Hepatic stellate cell (primary cell): ENCODE measurements around the gene STAM2.
"Not testable (repeated sequence)": the region's sequence is repeated elsewhere in the genome, so short reads cannot be mapped to it uniquely, and the experiment has no call there.

Source experiments
- DNase-seq: peaks from one replicate; pipeline ENCODE4 v3.0.0; 2011; ENCODE audit warnings: low spot score

STAM2 gene

GRCh38 chr2:152172201-152172785 lies 3.3 kb downstream of the STAM2 start:
- DNase-seq, result not testable (repeated sequence)

- DNase-seq, result no peak
Observed at GRCh38 chr2:152171718-152172117, 3.8 kb downstream of the STAM2 start.

- DNase-seq, result not testable (repeated sequence)
Observed at GRCh38 chr2:152169158-152169557, 6.4 kb downstream of the STAM2 start.

DNA sequence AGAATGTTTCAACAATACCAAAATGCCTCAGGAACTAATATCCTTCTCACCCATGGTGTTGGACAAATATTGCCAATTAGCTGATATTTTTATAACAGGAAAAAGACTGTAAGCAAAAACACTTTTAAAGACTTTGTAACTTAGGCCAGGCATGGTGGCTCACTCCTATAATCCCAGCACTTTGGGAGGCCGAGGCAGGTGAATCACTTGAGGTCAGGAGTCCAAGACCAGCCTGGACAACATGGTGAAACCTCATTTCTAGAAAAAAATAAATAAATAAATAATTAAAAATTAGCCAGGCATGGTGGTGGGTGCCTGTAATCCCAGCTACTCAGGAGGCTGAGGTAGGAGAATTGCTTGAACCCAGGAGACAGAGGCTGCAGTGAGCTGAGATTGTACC lies 8.1 kb downstream of the STAM2 start:
- DNase-seq, result not testable (repeated sequence)

GRCh38 chr2:152167065-152167464 lies 8.5 kb downstream of the STAM2 start:
- no peak for DNase-seq

- DNase-seq, result peak; percentile 48
Observed at GRCh38 chr2:152166633-152167032, 8.9 kb downstream of the STAM2 start.

- no peak for DNase-seq
Observed at GRCh38 chr2:152165780-152166179, 9.8 kb downstream of the STAM2 start.

GRCh38 chr2:152165306-152165705 lies 10.3 kb downstream of the STAM2 start:
- DNase-seq, result no peak

DNA sequence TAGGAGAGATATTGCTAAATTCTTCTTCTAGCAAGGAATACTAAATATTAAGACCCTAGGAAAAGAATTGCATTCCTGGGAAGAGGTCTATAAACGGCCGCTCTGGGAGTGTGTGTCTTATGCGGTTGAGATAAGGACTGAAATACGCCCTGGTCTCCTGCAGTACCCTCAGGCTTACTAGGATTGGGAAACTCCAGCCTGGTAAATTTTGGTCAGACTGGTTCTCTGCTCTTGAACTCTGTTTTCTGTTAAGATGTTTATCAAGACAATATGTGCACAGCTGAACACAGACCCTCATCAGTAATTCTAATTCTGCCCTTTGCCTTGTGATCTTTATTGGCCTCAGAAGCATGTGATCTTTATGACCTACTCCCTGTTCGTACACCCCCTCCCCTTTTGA lies 11.9 kb downstream of the STAM2 start:
- DNase-seq, result not testable (repeated sequence)

- no peak for DNase-seq
Observed at GRCh38 chr2:152162141-152162540, 13.4 kb downstream of the STAM2 start.

GRCh38 chr2:152161598-152161997 lies 14.0 kb downstream of the STAM2 start:
- DNase-seq, result no peak

DNA sequence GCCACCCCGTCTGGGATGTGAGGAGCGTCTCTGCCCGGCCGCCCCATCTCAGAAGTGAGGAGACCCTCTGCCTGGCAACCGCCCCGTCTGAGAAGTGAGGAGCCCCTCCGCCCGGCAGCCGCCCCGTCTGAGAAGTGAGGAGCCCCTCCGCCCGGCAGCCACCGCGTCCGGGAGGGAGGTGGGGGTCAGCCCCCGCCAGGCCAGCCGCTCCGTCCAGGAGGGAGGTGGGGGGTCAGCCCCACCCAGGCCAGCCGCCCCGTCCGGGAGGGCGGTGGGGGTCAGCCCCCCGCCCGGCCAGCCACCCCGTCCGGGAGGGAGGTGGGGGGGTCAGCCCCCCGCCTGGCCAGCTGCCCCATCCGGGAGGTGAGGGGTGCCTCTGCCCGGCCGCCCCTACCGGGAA lies 15.2 kb downstream of the STAM2 start:
- not testable (repeated sequence) for DNase-seq

- DNase-seq, result no peak
Observed at GRCh38 chr2:152157253-152157652, 18.3 kb downstream of the STAM2 start.

- DNase-seq, result no peak
Observed at GRCh38 chr2:152155209-152155608, 20.4 kb downstream of the STAM2 start.

DNA sequence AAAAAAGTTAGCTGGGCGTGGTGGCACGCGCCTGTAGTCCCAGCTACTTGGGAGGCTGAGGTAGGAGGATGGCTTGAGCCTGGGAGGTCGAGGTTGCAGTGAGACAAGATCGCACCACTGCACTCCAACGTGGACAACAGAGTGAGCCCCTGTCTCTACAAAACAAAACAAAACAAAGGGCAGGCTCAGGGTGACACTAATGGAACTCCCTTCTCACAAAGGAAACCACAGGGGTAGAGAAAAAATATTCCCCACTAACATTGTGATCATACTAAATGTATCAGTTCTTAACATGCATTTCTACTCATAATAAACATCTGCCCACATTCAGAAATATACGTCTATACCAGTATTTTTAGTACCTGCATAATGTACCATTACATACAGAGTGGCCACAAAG lies 21.1 kb downstream of the STAM2 start:
- DNase-seq, result no peak

- DNase-seq, result peak; percentile 33
Observed at GRCh38 chr2:152134488-152135280, 40.9 kb downstream of the STAM2 start.

DNA sequence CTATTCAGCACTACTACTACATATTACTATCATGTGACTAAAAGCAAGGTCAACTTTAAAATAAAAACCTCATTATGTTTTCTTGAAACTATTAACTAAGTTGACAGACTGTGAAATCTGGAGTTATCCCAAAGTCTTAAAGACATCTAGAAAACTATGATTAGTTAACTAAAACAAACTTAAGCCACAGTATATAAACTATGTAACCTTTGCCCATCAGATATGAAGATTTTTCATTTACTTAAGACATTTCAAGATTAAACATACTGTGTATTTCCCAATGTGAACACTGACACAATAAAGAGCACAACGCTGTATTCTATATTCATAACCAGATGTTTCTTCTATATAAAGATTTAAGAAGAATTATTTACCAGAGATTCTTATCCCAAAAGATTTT lies 43.3 kb downstream of the STAM2 start:
- no peak for DNase-seq

GRCh38 chr2:152127628-152128027 lies 47.9 kb downstream of the STAM2 start:
- DNase-seq, result no peak

DNA sequence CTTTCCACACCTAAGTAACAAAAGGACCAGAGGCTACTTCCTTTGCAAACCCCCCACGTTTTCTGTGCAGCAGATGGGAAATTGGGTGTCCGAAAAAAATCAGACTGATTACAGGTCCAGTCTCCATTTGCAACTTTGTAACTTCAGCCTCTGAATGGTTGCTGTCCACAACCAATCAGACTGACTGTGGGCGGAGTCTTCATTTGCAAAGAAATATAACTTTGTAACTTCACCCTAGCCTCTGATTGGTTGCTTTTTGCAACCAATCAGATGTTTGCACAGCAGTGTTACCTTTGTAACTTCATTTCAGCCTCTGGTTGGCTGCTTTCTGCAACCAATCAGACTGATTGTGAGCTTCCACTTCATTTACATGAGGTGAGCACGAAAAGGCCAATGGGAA lies 48.9 kb downstream of the STAM2 start:
- no peak for DNase-seq

- no peak for DNase-seq
Observed at GRCh38 chr2:152122161-152122560, 53.4 kb downstream of the STAM2 start.

- no peak for DNase-seq
Observed at GRCh38 chr2:152120430-152120829, 55.1 kb downstream of the STAM2 start.

- DNase-seq, result no peak
Observed at GRCh38 chr2:152115952-152116351, 59.6 kb downstream of the STAM2 start.

GRCh38 chr2:152114366-152114765 lies 61.2 kb downstream of the STAM2 start:
- DNase-seq, result no peak

DNA sequence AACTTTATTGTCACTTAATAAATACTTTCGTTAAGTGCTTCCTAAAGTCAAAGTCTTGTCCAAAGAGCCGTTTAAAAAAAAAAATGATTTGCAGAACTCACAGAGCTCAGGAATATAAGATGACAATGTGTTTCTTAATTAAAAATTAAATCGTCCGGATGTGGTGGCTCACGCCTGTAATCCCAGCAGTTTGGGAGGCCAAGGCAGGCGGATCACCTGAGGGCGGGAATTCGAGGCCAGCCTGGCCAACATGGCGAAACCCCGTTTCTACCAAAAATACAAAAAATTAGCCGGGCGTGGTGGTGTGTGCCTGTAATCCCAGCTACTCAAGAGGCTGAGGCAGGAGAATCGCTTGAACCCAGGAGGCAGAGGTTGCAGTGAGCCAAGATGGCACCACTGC lies 68.4 kb downstream of the STAM2 start:
- DNase-seq, result not testable (repeated sequence)
